ENCODE data around the gene TAS2R46. TPM values are rescaled to one million over a fixed set of nuclear protein-coding genes. Genes with fewer than 3 reads are reported as not detected.

TAS2R46 gene
- total and polyA plus RNA-seq, 2 experiments from 2014 or later = 0.45 to 5.0 TPM

DNA sequence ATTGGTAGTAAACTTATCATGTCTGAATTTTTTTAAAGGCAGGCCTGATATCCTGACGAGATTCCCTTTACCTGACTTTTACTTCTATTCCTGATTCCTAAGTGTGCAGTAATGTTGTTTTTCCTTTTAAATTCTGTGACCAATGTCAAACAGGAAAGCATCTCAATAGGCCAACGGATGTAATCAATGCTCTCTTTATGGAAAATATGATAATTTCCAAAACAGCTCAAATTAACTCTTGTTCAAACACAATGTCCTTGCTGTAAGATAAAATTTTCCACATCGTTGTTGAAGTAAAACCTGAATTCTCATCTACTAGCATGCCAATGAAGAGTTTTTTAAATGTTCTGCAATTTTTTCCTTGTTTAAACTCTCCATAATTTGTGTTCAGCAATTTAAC lies 22.9 kb downstream of the TAS2R46 start:
- peaks cover 4% of the 10 kb centered on the region for H3K79me2 ChIP-seq (replicated peaks; ENCODE audit: insufficient read depth)
- Mint-ChIP-seq H3K27ac (no peak overlapping the region), H3K36me3 (ENCODE audit: low read depth) (peaks cover 10% of the 10 kb centered on the region; the same call in 2 of the 3 replicates), H3K4me1 (no peaks in the 10 kb centered on the region), H3K4me3 (no peak overlapping the region), H3K9me3 (no peaks in the 10 kb centered on the region), H3K27me3 (ENCODE audit: insufficient read depth, low read depth, poor library complexity) (peaks cover 2% of the 10 kb centered on the region)
- no peak for TF ChIP-seq CREB1 (CRISPR knock-in tag; IDR thresholded peaks at IDR 0.05; ENCODE audit: low read depth)
- TF ChIP-seq, protein P1, sequence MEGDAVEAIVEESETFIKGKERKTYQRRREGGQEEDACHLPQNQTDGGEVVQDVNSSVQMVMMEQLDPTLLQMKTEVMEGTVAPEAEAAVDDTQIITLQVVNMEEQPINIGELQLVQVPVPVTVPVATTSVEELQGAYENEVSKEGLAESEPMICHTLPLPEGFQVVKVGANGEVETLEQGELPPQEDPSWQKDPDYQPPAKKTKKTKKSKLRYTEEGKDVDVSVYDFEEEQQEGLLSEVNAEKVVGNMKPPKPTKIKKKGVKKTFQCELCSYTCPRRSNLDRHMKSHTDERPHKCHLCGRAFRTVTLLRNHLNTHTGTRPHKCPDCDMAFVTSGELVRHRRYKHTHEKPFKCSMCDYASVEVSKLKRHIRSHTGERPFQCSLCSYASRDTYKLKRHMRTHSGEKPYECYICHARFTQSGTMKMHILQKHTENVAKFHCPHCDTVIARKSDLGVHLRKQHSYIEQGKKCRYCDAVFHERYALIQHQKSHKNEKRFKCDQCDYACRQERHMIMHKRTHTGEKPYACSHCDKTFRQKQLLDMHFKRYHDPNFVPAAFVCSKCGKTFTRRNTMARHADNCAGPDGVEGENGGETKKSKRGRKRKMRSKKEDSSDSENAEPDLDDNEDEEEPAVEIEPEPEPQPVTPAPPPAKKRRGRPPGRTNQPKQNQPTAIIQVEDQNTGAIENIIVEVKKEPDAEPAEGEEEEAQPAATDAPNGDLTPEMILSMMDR (conservative IDR thresholded peaks at IDR 0.05; ENCODE audit: low read depth in 2 of 2) = no peak
- TF ChIP-seq REST (IDR thresholded peaks at IDR 0.05; ENCODE audit: unreplicated experiment) = no peak
- no peak for TF ChIP-seq ZNF114 (CRISPR knock-in tag; IDR thresholded peaks at IDR 0.05)
- TF ChIP-seq EZH2phosphoT487 (IDR thresholded peaks at IDR 0.05; ENCODE audit: unreplicated experiment) = no peak
- TF ChIP-seq JUNB (IDR thresholded peaks at IDR 0.05; ENCODE audit: unreplicated experiment) = no peak
- TF ChIP-seq ZNF462 (CRISPR knock-in tag; IDR thresholded peaks at IDR 0.05) = no peak
- TF ChIP-seq NANOG (IDR thresholded peaks at IDR 0.05; ENCODE audit: borderline replicate concordance) = no peak
- TF ChIP-seq, protein P2, sequence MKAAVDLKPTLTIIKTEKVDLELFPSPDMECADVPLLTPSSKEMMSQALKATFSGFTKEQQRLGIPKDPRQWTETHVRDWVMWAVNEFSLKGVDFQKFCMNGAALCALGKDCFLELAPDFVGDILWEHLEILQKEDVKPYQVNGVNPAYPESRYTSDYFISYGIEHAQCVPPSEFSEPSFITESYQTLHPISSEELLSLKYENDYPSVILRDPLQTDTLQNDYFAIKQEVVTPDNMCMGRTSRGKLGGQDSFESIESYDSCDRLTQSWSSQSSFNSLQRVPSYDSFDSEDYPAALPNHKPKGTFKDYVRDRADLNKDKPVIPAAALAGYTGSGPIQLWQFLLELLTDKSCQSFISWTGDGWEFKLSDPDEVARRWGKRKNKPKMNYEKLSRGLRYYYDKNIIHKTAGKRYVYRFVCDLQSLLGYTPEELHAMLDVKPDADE (IDR thresholded peaks at IDR 0.05) = no peak
- no peak for TF ChIP-seq STAT1 (IDR thresholded peaks at IDR 0.05; ENCODE audit: unreplicated experiment)
- TF ChIP-seq ZNF331 (CRISPR knock-in tag; IDR thresholded peaks at IDR 0.05; ENCODE audit: low read depth) = no peak
- no peak for TF ChIP-seq EZH2 (IDR thresholded peaks at IDR 0.05; ENCODE audit: low read depth, unreplicated experiment)
- no peaks in the 10 kb centered on the region for H3K27me3 ChIP-seq (ENCODE audit: insufficient read depth)
- H3K36me3 ChIP-seq (ENCODE audit: insufficient read depth) = no peaks in the 10 kb centered on the region; the same call in 1 of the 2 replicates
- DNase-seq (ENCODE audit: low spot score) (no peak), ATAC-seq (no peak)
- no peak overlapping the region for H3K27ac ChIP-seq (ENCODE audit: low read depth)
- H3K4me1 ChIP-seq (ENCODE audit: insufficient read depth) = no peaks in the 10 kb centered on the region
- H3K4me2 ChIP-seq = no peak overlapping the region
- no peak overlapping the region for H2AFZ ChIP-seq
- H4K20me1 ChIP-seq (replicated peaks; ENCODE audit: insufficient read depth) = no peaks in the 10 kb centered on the region
- H3K4me3 ChIP-seq = no peak overlapping the region
- H3K9me2 ChIP-seq (ENCODE audit: insufficient read depth) = no peaks in the 10 kb centered on the region
- H3F3A ChIP-seq (replicated peaks; ENCODE audit: low read depth) = no peaks in the 10 kb centered on the region
